Ovary (tissue), 9 donors: ENCODE results near the gene ECM1. TPM values are rescaled to one million over a fixed set of nuclear protein-coding genes. Genes with fewer than 3 reads are reported as not detected.

Experiments
- DNase-seq, 5 donors: peaks; one replicate each; pipeline ENCODE4 v3.0.0-alpha.2; 2019 to 2020
- H3K27ac ChIP-seq, 2 donors: fragments of 200-600 bp; one replicate each; pipeline versions ENCODE4 v1.5.1 to v1.8.0; 2019 to 2022
- H3K27me3 ChIP-seq: fragments of 200-600 bp; one replicate; pipeline ENCODE4 v1.8.0; 2022
- H3K36me3 ChIP-seq: fragments of 200-600 bp; sonication (generic); one replicate; pipeline ENCODE4 v1.5.1; 2019
- H3K4me1 ChIP-seq: one replicate; pipeline ENCODE4 v1.8.1; 2013; ENCODE audit warnings: mild to moderate bottlenecking, moderate library complexity; ENCODE audit not compliant: insufficient read depth
- H3K4me3 ChIP-seq: fragments of 200-600 bp; sonication (generic); one replicate; pipeline ENCODE4 v1.5.1; 2017
- H3K9me3 ChIP-seq, 2 donors: fragments of 200-600 bp in 1 of 2; sonication (generic) in 1 of 2; one replicate each; pipeline versions ENCODE4 v1.5.1 to v1.8.1; 2013 to 2019; ENCODE audit warnings: mild to moderate bottlenecking in 1 of 2, moderate library complexity in 1 of 2
- EP300 ChIP-seq: sonication (generic); formaldehyde crosslinking; IDR thresholded peaks from one replicate; pipeline ENCODE4 v1.6.1; 2017; ENCODE audit warnings: antibody characterized with exemption
- POLR2A ChIP-seq: fragments of 450-650 bp; IDR thresholded peaks from one replicate; pipeline ENCODE4 v1.6.1; 2017; ENCODE audit warnings: antibody characterized with exemption, mild to moderate bottlenecking, moderate library complexity
- WGBS, 3 donors: extraction: QIAGEN DNeasy Blood & Tissue Kit in 1 of 3; methylation state at CpG; one replicate each; pipeline versions ENCODE4 v1.1.5 to v1.1.7; 2013 to 2017; 5-methylcytosine and 5-hydroxymethylcytosine counted together
- intact Hi-C, 4 donors: fragments of 100-400 bp; cut with DNase I; formaldehyde crosslinking; loops; one replicate each; pipeline versions ENCODE4 v1.11.0 to v1.15.1; 2022 to 2023
- polyA plus RNA-seq, 2 donors: library from polyadenylated mRNA; stranded (reverse); fragments of 200-250 nt in 1 of 2; fragments of 350-450 nt in 1 of 2; fragmentation: Illumina TruSeq in 1 of 2; extraction: RNeasy Lipid Tissue Mini Kit (QIAGEN cat#74804) in 1 of 2; gene quantifications; one replicate each; pipeline ENCODE4 v1.2.3, GENCODE V29; 2013 to 2014
- total RNA-seq, 7 donors: library from RNA; depleted of rRNA in 2 of 7; stranded (reverse); fragments of >200 nt in 2 of 7; fragmentation: NEBNext Ultra II Directional in 3 of 7; extraction: Animal tissue kit (Norgen Biotek cat#: 25700) in 3 of 7; gene quantifications; one replicate each; pipeline versions ENCODE4 v1.1.0 to v1.2.4, GENCODE V29; 2016 to 2023
- TF ChIP-seq, protein P1 (sequence below), 3 donors: fragments of 450-650 bp in 2 of 3; fragments of 200-600 bp in 1 of 3; IDR thresholded peaks; one replicate each; pipeline versions ENCODE4 v1.5.1 to v1.8.0; 2016 to 2022; ENCODE audit warnings: antibody characterized with exemption in 3 of 3, mild to moderate bottlenecking in 1 of 3
- donor health status: DM: no; HTN: no; CAD: no; lungs with moderate emphysema.
- donor health status: DM: no; HTN: no; CAD: no.
- donor health status: Bipolar disorder and iron deficiency.
- donor health status: DM: yes; HTN: yes; CAD: no.
- donor health status: DM: no; HTN: no; CAD: no.
- donor health status: DM: yes; HTN: yes; CAD: no.

Gene ECM1
- total and polyA plus RNA-seq, 9 donors: 1.8 to 16.7 (median 6.2) TPM

DNA sequence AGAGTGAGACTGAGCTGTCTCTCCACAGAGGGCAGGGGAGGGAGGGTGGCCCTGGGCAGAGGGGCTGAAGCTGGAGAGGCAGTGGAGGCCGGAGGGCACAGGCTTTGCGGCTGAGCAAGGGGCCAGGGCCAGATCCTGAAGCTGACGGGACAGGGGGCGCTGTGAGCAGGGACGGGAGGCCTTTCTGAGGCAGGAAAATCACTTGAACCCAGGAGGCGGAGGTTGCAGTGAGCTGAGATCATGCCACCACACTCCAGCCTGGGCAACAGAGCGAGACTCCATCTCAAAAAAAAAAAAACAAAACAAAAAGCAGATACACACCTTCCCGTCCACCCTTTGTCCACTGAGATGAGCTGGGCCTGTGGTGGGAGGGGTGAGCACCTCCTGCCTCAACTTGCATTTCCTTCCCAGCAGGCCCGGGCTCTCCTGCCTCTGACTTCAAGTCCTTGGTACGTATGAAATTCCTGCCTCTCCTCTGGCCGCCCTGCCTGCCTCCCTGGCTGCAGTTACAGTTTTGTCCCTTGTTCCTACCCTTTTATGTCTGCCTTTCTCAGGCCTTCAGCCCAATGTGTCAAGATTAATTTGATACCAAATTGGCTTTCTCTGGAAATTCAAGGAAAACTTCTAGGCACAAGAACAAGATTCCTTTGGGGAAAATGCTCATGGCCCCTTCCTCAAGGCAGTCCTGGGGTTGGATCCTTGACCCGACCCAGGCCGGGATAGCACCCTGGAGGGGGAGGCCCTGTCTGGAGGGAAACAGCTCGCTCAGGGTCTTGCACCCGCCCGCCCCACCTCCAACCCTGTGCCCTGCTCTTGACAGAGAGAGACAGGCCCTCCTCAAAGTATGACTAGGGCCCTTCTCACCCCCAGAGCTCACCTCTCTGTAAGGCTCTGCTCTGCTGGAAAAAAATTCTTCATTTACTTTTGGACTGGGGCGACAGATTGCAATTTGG is 30.1 kb downstream of the ECM1 start:
- TF ChIP-seq, protein P1, sequence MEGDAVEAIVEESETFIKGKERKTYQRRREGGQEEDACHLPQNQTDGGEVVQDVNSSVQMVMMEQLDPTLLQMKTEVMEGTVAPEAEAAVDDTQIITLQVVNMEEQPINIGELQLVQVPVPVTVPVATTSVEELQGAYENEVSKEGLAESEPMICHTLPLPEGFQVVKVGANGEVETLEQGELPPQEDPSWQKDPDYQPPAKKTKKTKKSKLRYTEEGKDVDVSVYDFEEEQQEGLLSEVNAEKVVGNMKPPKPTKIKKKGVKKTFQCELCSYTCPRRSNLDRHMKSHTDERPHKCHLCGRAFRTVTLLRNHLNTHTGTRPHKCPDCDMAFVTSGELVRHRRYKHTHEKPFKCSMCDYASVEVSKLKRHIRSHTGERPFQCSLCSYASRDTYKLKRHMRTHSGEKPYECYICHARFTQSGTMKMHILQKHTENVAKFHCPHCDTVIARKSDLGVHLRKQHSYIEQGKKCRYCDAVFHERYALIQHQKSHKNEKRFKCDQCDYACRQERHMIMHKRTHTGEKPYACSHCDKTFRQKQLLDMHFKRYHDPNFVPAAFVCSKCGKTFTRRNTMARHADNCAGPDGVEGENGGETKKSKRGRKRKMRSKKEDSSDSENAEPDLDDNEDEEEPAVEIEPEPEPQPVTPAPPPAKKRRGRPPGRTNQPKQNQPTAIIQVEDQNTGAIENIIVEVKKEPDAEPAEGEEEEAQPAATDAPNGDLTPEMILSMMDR (IDR thresholded peaks at IDR 0.05): no peak
- TF ChIP-seq EP300 (no peak), POLR2A (no peak)
- no peak overlapping the region for H3K4me3 ChIP-seq
- no peaks in the 10 kb centered on the region for H3K9me3 ChIP-seq
- H3K27me3 ChIP-seq: no peaks in the 10 kb centered on the region
- 51 to 68% (median 60%) methylated on average over 17 of the region's 17 CpGs for WGBS, 3 donors
- DNase-seq: no peak
- H3K36me3 ChIP-seq: no peaks in the 10 kb centered on the region
- no peak overlapping the region for H3K27ac ChIP-seq
- intact Hi-C loops: loop anchor here in 1 of 4 donors (10.0 kb wide), 1 partner anchor 73 kb away; no protein-coding TSS in a partner anchor
- H3K4me1 ChIP-seq: no peaks in the 10 kb centered on the region

DNA sequence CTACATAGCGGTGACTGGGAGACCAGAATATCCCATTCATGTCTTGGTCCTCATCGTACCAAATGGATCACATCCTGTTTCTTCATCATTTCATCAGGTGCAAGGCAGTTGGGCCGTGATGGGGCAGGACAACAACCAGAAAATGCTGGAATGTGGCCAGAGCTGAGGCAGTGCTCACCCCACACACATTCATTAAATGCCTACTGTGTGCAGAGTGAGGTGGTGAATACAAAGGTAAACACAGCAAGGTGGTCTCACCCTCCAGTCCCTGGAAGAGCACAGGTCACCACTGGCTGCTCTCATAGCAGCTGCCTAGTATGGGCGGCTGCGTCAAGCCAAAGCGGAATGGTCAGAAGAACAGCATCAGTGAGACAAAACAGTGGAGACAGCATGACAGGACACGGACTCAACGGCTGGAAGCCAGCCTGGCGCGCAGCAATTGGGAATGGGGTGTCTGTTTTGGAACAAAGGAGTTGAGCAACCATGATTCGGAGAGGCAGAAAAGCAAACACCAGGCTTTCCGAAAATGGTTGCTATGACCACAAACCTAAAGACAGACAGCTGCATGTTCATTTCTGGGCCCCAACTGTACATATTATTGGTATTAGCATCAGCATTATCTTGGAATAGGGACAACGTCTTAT is 35.7 kb downstream of the ECM1 start:
- intact Hi-C loops: no loop called here
- Histone ChIP-seq H3K27ac (no peak overlapping the region), H3K27me3 (no peaks in the 10 kb centered on the region), H3K9me3 (no peaks in the 10 kb centered on the region), H3K4me1 (no peaks in the 10 kb centered on the region), H3K4me3 (no peak overlapping the region), H3K36me3 (no peaks in the 10 kb centered on the region)
- TF ChIP-seq EP300 (no peak), POLR2A (no peak)
- TF ChIP-seq, protein P1 (IDR thresholded peaks at IDR 0.05): no peak
- WGBS, 3 donors: 80 to 87% (median 85%) methylated on average over 13 of the region's 13 CpGs
- no peak for DNase-seq

DNA sequence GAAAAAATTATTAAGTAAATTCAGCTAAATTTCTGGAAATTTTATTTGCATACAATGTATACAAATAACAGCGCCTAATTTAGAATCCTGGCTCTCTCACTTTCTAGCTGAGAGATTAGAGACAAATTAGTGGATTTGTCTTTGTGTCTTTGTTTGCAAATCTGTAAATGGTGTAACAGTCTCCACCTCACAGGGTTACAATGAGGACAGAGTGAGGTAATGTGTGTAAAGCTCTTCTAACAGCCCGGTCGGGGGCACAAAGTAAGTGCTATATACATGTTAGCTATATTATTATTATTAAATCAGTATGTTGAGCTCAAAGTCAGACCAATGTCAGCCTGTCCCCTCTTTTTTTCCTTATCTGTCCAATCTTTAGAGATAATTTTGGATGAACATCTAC is 36.3 kb downstream of the ECM1 start:
- Histone ChIP-seq H3K27ac (no peak overlapping the region), H3K4me3 (no peak overlapping the region), H3K36me3 (no peaks in the 10 kb centered on the region), H3K4me1 (no peaks in the 10 kb centered on the region), H3K9me3 (no peaks in the 10 kb centered on the region), H3K27me3 (no peaks in the 10 kb centered on the region)
- intact Hi-C loops: no loop called here
- DNase-seq: no peak
- 72 to 81% (median 76%) methylated on average over 3 of the region's 3 CpGs for WGBS, 3 donors
- TF ChIP-seq POLR2A: no peak
- no peak for TF ChIP-seq EP300
- TF ChIP-seq, protein P1 (IDR thresholded peaks at IDR 0.05): no peak

DNA sequence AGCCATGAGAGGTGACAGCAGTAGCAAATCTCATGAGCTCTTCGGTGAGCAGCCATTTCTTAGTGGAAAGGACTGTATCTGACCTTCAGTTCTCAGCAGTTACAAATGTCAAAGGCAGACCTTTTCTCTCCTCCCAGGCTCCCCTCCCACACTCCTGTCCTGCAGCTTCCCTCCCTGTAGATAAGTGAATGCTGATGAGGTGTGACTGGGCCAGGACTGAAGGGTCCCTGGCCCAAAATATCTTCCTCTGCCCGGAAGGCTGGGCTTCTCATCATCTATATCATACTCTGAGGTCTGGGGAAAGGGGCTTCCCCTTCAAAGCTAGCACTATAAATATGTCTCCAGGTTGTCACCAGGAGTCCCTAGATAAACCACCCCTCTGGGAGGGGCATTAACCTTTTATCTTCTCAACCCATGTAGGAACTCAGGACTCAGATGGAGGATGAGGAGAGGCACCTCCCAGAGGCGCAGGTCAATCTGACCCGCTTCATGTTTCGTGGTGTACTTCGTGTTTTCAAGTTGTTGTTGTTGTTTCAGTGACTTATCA is 37.6 kb downstream of the ECM1 start:
- no peak for DNase-seq
- no peaks in the 10 kb centered on the region for H3K27me3 ChIP-seq
- WGBS, 3 donors: 49 to 56% (median 55%) methylated on average over 6 of the region's 6 CpGs

More for the DNA sequence above, 37.6 kb downstream of the ECM1 start:
- TF ChIP-seq, protein P1 (IDR thresholded peaks at IDR 0.05): no peak
- TF ChIP-seq EP300 (no peak), POLR2A (no peak)
- intact Hi-C loops: no loop called here
- H3K9me3 ChIP-seq: no peaks in the 10 kb centered on the region
- H3K36me3 ChIP-seq: no peaks in the 10 kb centered on the region
- H3K27ac ChIP-seq: no peak overlapping the region
- peaks cover 8% of the 10 kb centered on the region for H3K4me1 ChIP-seq
- H3K4me3 ChIP-seq: no peak overlapping the region
